ENCODE results near the gene ANXA10. TPM values are rescaled to one million over a fixed set of nuclear protein-coding genes. Genes with fewer than 3 reads are reported as not detected.

ANXA10 gene
- polyA plus RNA-seq, 1 donor (not counting 4 experiments of a cell fraction or from before 2014, with no cell fraction given) = not detected

GRCh38 chr4:168050002-168050401, 42.3 kb upstream of the ANXA10 start:
- TF ChIP-seq EZH2 (IDR thresholded peaks at IDR 0.05; ENCODE audit: low read length) (no peak), CTCF (optimal IDR thresholded peaks at IDR 0.05 in 1 of 3, IDR thresholded peaks at IDR 0.05 in 1 of 3, conservative IDR thresholded peaks at IDR 0.05 in 1 of 3; ENCODE audit: extremely low read depth in 1 of 3, insufficient read depth in 2 of 3, low read length in 3 of 3) (no peak)
- no peaks in the 10 kb centered on the region for H3K4me1 ChIP-seq (ENCODE audit: control insufficient read depth, extremely low read depth, insufficient read depth, low read length)
- FAIRE-seq (no peak), DNase-seq (ENCODE audit: low read depth, low spot score) (no peak)
- H3K36me3 ChIP-seq (ENCODE audit: control insufficient read depth in 2 of 2, extremely low read depth in 1 of 2, insufficient read depth in 2 of 2, low read length in 2 of 2) = no peaks in the 10 kb centered on the region
- H3K9me3 ChIP-seq (ENCODE audit: control insufficient read depth, low read depth, low read length) = no peaks in the 10 kb centered on the region
- H2AFZ ChIP-seq (ENCODE audit: control insufficient read depth, low read length) = no peak overlapping the region
- no peak overlapping the region for H3K27ac ChIP-seq (ENCODE audit: control insufficient read depth, insufficient read depth, low read length)
- no peaks in the 10 kb centered on the region for H3K79me2 ChIP-seq (ENCODE audit: control insufficient read depth, insufficient read depth, low read length)
- no peaks in the 10 kb centered on the region for H4K20me1 ChIP-seq (ENCODE audit: control insufficient read depth, extremely low read depth, insufficient read depth, low read length)
- H3K4me2 ChIP-seq (ENCODE audit: control insufficient read depth, extremely low read depth, insufficient read depth, low read depth, low read length) = no peak overlapping the region
- peaks cover 3% of the 10 kb centered on the region for H3K27me3 ChIP-seq (ENCODE audit: control insufficient read depth, extremely low read depth, insufficient read depth, low read length)
- no peak overlapping the region for H3K9ac ChIP-seq (ENCODE audit: control insufficient read depth, extremely low read depth, insufficient read depth, low read length)
- H3K4me3 ChIP-seq (ENCODE audit: control insufficient read depth in 2 of 3, extremely low read depth in 1 of 3, insufficient read depth in 2 of 3, low read depth in 1 of 3, low read length in 3 of 3) = no peak overlapping the region
- H3K9me1 ChIP-seq (ENCODE audit: control insufficient read depth, extremely low read depth, insufficient read depth, low read length) = no peaks in the 10 kb centered on the region
- dilution Hi-C loops (cut with MboI; ENCODE audit: extremely low pct_ligation_motif_present, low sequenced_read_pairs) = no loop called here

GRCh38 chr4:168051526-168051925, 40.8 kb upstream of the ANXA10 start:
- no peaks in the 10 kb centered on the region for H3K79me2 ChIP-seq (ENCODE audit: control insufficient read depth, insufficient read depth, low read length)
- no peak overlapping the region for H3K4me2 ChIP-seq (ENCODE audit: control insufficient read depth, extremely low read depth, insufficient read depth, low read depth, low read length)
- H3K27ac ChIP-seq (ENCODE audit: control insufficient read depth, insufficient read depth, low read length) = no peak overlapping the region
- DNase-seq (ENCODE audit: low read depth, low spot score) = no peak
- no peak overlapping the region for H3K9ac ChIP-seq (ENCODE audit: control insufficient read depth, extremely low read depth, insufficient read depth, low read length)
- dilution Hi-C loops (cut with MboI; ENCODE audit: extremely low pct_ligation_motif_present, low sequenced_read_pairs) = no loop called here
- H3K9me3 ChIP-seq (ENCODE audit: control insufficient read depth, low read depth, low read length) = no peaks in the 10 kb centered on the region
- FAIRE-seq = no peak
- H3K27me3 ChIP-seq (ENCODE audit: control insufficient read depth, extremely low read depth, insufficient read depth, low read length) = peaks cover under 1% of the 10 kb centered on the region
- H3K36me3 ChIP-seq (ENCODE audit: control insufficient read depth in 2 of 2, extremely low read depth in 1 of 2, insufficient read depth in 2 of 2, low read length in 2 of 2) = no peaks in the 10 kb centered on the region
- H4K20me1 ChIP-seq (ENCODE audit: control insufficient read depth, extremely low read depth, insufficient read depth, low read length) = no peaks in the 10 kb centered on the region
- no peak overlapping the region for H3K4me3 ChIP-seq (ENCODE audit: control insufficient read depth in 2 of 3, extremely low read depth in 1 of 3, insufficient read depth in 2 of 3, low read depth in 1 of 3, low read length in 3 of 3)
- H2AFZ ChIP-seq (ENCODE audit: control insufficient read depth, low read length) = no peak overlapping the region
- H3K4me1 ChIP-seq (ENCODE audit: control insufficient read depth, extremely low read depth, insufficient read depth, low read length) = no peaks in the 10 kb centered on the region
- TF ChIP-seq CTCF (optimal IDR thresholded peaks at IDR 0.05 in 1 of 3, IDR thresholded peaks at IDR 0.05 in 1 of 3, conservative IDR thresholded peaks at IDR 0.05 in 1 of 3; ENCODE audit: extremely low read depth in 1 of 3, insufficient read depth in 2 of 3, low read length in 3 of 3) = no peak
- no peaks in the 10 kb centered on the region for H3K9me1 ChIP-seq (ENCODE audit: control insufficient read depth, extremely low read depth, insufficient read depth, low read length)
